HG03175 (cell line): ENCODE data around the gene NT5C1A.

Experiments
- ATAC-seq: cut with Tn5 transposase; IDR thresholded peaks from one replicate; pipeline ENCODE4 v1.9.1; 2021; ENCODE audit warnings: mild to moderate bottlenecking, moderate library complexity; ENCODE audit not compliant: unreplicated experiment

Gene NT5C1A

DNA sequence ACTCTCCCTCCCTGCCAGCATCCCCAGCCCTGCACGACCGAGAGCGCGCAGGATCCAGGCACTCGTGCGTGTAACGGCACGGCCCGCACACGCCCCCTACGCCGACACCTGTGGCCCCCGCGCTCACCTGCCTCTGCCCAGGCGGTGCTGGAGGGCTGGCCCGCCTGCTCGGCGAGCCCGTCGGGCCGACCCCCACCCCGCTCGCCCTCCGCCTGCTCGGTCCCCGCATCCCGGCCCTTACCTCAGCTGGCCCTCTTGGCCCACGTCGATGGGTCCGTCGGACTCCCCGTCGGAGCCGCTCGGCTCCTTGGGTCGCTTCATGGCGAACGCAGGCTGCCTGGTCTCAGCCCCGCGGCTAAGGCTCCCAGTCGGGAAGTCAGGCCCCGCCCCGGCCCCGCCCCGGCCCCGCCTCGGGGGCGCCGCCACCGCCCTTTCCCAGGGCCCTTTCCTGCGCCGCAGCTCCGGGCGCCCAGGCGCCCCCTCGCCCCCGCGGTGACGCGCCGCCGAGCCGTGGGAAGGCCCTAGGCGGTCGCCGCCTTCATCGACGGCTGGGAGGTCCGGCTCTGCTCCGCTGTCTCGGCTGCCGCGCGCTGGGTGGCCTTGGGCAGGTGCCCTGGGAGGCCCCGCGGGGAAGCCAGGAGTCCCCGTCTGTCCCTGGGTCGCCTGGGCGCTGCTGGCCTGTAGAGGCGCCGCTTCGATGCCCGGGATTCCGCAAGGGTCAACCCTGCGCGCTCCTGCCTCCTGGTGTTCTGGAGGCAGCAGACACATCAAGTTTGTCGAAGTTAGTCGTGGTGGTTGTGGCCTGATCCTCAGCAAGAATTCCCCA, 32.4 kb downstream of the NT5C1A start, which contains the start of gene HEYL:
HEYL (minus strand) TSS at position 339 of the 826 bp plus-strand sequence; CDS start at position 321, 18 bp downstream.
- no peak for ATAC-seq

DNA sequence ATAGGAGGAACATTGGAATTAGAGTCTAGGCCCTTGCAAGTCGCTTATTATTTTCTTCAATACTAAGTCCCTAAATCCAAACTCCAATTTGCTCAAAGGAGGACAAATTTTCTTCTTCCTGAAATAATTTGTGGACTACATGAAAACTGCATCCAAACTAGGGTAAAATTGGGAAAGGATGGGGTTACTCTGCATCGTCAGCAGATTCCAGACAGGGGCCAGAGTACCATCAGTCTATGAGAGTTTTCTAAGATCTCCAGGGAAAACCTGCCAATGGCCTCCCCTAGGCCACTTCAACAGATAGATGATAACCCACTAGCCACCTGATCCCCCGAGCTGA, 33.0 kb downstream of the NT5C1A start:
- no peak for ATAC-seq

DNA sequence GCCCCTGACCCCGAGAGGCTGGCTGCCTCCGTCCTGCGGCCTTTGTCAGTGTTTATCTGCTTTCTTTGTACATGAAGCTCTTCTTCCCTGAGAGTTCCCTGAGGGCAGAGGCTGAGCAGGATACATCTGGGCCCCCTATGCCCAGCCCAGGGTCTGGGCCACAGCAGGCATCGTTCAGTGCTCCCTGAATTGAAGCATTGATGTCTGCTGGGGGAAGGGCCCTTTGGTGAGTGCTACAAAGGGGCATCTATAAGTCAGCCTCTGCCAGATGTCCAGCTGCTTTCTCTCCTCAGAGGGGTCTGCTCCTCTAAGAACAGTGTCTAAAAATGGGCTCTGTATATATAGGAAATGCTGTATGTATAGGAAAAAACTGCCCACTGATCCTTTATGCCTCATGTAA, 34.5 kb downstream of the NT5C1A start:
- no peak for ATAC-seq

DNA sequence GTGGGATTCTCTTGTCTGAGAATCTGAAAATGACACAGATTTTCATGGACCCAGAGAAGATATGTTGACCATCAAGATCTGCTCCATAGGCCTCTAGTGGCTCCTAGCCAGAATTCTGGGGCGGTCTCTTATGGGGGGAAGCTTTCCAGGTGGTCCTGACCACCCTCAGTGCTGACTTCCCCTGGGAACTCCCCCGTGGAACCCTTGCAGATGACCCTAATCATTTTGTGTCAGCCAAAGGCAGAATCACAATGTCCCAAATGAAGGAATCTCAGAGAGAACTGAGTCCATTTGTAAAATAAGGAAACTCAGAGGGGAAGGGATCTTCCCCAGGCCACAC, 36.1 kb downstream of the NT5C1A start:
- no peak for ATAC-seq

DNA sequence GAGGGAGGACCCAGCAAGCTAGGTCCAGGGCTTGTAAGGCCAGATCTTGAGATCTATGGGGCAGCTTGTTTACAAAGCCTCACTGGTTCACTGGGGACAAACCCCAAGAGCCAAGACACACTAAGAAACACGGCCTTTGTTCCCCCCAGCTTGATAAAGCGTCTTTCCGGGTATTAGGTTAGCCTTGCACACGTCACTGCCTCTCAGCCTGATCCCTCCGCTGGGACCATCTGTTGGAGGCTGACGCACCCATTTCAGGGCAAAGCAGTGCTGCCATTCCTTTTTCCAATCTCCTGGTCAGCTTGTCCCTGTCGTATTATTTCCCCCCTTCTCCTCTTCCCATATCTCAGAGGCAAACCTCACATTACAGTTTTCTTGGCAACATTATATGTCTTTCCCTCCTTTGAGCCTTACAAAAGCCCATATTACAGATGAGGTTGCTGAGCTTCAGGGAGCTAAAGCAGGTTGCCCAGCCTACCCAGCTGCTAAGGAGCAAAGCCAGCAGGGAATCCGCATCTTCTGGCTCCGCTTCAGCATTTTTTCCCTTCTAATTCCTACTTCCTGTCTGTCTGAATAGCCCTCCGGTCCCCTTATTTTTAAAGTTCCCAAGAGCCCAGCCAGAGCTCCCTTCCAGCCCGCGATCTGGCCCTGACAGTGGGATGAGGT, 36.6 kb downstream of the NT5C1A start:
- ATAC-seq: no peak

DNA sequence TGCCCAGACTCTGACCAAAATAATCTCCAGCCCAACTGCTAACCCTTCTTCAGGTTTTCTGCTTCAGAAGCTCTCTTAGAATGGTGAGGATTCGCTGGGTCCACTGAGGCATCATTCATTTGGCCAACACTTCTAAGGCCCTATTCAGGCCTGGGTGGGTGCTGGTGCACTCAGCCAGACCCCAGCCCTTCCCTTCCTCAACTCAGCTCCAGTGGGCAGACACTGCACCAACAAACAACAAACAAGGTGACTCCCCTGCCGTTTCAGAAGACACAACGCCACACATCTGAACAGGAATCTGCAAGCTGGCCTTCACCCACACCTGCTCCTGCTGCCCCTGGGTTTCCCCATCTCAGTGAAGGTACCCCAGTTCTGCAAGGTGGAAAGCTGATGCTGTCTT, 38.5 kb downstream of the NT5C1A start:
- ATAC-seq: no peak

DNA sequence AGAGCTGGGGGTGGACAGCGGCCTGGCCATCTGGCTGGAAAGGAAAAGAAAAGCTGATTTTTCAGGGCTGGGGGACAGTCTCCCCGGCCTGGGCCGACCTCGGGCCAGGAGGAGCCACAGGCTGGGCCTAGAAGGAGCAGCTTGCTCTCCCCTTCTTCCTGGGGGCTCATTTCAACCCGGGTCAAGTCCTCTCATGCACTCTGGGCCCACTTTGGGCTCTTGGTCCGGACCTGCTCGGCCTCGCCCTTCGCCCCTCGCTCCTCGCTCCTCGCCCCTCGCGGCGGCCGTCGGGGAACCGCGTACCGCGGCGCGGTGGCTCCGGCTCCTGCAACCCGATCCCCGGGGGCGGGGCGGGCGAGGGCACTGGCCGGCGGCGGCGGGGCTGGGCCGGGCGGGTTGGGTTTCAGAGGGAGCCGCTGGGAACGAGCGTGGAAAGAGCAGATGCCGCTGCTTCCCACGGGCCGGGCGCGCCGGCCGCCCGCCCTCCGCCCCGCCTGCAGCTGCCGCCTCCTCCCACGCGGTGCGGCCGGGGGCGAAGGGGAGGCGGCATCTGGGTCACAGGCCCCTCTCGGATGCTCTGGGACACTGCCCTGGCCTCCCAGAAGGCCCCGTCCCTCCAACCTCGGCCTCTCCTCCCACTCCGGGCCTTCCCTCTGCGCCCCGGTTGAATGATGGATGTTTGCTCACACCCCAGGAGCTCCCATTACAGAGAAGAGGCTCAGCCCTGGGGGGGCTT, 39.1 kb downstream of the NT5C1A start:
- no peak for ATAC-seq

DNA sequence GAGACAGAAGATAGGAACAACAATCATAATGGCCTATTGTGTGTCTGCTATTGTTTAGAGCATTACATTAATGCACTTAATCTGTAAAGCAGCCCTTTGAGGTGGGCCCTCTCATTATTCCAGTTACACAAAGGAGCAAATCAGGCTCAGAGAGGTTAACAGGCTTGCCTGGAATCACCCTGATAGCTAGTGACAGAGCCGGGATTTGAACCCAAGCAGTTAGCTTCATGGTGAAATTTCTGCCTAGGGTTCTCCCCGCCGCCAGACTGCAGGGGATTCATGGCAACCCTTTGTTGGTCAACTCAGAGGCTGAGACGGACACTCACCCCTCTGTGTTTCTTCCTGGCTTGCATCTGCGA, 39.6 kb downstream of the NT5C1A start:
- ATAC-seq: no peak

DNA sequence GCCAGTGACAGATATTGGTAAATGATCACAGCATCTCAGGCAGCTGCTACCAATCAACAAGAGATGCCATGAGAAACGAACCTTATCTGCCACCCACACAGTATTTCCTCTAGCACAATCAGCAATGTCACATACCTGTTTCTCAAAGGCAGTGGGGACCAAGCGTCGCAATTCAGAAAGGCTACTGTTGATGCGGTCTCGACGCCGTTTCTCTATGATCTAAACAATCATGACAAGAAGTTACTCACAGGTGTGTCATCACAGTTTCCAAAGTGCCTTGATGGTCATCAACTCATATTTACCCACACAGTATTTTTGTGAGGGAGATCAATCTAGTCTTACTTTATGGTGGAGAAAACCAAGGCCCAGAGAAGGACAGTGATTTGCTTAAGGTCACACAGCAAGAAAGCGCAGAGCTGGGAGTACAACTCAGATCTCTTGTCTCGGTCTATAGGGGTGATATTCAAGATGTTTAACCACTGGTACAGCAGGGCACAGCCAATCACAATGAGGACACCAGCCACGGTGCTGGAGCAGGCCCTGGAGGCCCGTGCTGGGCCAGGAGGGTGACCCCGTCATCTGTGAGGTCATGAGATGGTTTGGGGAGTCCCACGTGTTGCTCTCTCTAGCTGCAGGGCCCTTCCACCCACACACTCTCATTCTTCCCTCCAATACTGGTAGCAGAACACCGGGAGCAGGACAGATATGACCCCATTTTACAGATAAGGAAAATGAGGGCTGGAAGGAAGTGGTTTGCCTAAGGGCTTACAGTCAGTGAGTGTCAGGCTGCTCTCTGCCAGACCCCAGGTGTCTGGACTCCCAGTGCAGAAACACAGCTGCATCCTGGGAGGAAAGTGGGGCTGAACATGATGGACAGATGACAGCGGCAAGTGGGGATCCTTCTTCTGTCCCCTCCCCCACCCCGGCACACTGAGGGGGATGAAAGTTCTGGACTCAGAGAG, 40.3 kb downstream of the NT5C1A start:
- no peak for ATAC-seq

DNA sequence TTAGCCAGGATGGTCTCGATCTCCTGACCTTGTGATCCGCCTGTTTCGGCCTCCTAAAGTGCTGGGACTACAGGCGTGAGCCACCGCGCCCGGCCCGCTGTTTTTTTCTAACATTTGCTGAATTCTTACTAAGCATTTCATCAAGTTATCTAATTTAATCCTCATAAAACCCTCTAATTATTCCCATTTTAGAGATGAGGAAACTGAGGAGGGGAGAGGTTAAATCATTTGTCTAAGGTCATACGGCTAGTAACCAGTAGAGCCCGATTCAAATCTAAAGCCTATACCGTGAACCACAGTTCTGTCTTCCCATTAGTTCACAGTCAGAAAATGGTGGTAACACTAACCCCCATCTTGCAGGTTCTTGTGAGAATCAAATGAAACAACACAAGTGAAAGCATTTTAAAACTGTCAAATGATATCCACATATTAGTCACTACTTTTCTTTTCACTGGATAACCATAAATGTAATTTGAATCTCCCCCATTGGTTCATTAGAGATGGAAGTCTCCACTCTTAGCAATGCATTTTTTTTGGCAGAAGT, 43.0 kb downstream of the NT5C1A start:
- no peak for ATAC-seq

DNA sequence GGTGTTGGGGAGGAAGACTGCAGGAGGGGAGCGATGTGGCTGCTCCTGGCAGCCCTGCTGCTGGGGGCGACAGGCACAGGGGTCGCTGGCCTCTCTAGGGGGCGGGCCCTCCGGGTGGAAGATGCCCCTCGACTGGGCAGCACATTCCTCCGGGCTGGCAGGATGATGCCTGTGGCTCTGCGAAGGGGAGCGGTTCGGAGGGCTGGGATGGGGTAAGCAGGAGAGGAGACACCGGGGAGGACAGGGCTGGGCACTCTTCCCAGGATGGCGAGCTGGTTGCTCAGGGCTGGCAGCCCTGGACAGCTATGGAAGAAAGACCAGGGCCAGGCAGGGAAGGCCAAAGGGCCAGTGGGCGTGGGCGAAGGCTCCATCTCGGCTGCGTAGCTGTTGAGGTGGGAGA, 45.3 kb downstream of the NT5C1A start:
- ATAC-seq: no peak

DNA sequence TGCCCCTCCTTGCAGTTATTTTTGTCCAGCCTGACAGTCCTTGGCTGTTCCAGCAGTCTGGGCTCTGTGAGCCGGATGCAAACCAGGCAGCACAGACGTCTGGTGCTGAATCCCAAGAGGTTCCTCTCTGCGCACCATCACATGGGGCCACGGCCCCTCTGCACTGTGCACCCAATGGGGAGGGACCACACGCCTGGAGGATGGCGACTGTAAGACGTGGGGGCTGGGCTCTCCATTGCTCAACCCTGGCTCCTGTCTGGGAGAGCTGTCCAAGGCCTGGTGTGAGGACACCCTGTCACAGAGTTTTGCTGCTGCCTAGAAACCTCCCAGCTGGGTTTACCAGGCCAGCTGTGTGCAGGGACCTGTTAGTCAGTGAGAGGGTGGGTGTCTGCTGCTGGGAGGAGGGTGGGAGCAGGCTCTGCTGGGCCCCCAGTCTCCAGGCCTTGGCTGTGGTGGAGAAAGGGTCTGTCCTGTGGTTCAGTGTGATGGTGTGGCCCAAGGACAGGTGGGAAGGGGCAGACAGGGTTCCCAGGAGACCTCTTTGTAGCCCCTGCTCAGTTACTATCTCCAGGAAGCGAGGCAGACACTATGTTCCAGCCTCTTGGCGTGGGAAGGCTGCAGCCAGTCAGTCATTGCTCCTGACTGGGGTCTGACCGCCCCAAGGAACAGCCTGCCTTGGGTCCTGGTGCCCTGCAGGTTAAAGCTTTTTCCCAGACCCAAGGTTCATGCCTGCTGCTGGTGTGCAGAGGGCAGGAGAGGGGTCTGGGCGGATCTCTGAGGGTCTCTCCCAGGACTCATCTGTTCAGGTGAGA, 46.2 kb downstream of the NT5C1A start:
- no peak for ATAC-seq

DNA sequence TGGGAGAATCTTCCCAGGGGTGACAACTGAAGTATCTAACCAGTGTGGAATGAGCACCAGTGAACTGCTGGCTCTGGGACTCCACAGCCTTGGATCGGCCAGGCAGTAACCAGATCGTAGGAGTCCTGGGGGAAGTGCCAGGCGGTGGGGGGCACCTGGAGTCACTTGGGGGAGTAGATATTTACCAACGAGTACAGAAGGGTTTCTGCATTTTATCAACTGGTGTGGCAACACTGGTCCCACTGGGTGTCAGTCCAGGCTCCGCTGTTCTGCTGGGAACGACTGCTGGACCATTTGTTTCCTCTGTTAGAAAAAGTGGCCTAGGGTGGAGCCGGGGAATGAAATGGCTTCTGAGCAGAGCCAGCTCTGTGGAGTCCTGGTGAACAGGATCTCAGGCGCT, 46.9 kb downstream of the NT5C1A start:
- no peak for ATAC-seq

DNA sequence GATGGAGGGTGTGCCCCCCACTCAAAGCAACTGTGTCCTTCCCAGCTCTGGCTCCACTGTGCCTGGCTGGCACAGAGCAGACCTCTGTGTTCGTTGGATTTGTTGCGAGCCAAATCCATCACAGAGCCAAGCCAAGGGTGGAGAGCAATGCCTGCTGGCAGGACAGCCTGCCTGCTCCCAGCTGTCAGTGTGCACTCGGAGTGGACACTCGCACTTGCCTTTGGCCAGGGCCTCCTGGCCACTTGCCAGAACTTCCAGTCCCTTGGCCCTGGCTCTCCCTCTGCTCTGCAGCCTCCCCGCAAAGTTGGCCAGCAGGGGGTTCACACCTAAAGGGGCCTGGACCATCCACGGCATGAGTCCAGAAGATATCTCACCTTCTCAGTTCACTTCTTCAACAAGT, 48.9 kb downstream of the NT5C1A start:
- ATAC-seq: no peak

DNA sequence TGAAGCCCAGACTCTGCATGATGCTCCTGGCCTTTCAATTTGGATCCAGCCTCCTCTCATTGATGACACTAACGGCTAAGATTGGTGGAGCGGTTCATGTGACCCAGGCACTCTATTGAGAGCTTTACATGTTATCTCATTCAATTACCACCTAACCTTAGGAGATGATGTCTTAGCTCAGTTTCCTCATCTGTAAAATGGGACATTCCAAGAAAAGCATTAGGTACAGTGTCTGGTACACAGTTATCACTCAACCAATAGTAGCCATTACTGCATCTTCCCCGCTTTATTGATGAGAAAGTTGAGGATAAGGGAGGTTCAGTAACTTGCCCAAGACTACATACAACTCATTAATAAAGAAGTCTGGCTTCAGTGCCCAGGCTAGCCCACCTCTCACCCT, 49.5 kb downstream of the NT5C1A start:
- ATAC-seq: no peak

DNA sequence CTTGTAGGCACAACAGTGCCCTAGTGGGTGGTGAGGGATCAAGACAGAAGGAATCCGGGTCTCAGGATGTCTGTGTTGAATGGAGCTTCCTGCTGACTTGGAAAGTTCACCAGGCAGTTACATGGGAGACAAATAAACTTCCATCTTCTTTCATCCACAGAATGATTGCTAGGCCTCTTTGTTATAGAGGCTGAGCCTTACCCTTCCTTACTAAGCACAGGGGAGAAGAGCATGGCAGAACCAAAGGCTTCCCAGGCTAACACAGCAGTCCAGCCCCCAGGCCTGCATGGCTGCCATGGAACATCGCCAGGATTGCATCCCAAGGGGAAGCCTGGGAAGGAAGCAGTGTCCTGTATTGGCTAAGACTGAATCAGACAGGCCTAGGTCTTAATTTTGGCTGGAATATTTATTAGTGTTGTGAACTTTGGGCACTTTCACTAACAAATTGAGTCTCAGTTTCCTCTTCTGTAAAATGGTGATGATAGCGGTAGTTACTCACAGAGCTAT, 51.2 kb downstream of the NT5C1A start:
- ATAC-seq: no peak

DNA sequence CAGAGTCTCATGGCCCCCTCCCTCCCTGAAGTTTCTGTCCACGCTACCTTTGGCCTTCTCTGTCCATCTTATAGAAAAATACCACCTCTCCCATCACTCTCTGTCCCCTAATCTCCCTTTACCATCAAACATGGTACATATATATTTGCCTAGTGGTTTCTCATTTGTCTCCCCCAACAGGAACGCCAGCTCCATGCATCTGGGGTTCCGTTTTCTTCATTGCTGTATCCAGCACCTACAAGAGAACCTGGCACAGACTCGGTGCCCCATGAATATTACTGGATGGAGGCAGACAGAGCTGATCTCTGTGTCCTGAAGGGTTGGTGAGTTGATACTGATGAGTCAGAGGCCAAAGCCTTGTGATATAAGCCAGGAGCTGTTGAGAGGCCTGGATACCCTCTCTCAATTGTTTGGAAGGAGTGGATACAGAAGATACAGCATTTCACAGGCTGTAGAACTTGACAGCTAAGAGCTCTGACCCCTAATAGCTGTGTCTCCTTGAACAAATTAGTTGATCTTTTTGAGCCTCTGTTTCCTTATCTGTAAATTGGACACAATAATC, 54.3 kb downstream of the NT5C1A start:
- ATAC-seq: no peak

DNA sequence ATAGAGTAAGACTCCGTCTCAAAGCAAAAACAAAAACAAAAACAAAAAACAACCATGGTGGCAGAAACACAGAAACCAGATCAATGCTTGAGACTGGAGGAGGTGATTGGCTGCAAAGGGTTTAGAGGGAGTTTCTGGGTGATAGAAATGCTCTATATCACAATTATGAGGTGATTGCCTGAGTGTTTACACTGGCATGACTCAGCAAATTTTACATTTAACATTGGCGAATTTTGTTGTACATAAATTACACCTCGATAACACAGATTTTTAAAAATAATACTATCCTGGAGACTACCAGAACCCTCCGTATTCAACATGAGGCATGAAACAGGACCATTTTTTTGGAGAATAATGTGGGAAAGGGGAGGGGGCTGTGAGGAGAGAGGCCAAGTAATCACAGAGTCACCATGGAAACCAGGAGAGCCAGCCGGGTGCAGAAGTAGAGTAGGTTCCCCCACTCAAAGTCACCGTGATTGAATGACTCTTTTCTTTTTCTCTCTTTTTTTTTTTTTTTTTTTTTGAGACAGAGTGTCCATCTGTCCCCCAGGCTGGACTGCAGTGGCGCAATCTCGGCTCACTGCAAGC, 56.7 kb downstream of the NT5C1A start:
- no peak for ATAC-seq

DNA sequence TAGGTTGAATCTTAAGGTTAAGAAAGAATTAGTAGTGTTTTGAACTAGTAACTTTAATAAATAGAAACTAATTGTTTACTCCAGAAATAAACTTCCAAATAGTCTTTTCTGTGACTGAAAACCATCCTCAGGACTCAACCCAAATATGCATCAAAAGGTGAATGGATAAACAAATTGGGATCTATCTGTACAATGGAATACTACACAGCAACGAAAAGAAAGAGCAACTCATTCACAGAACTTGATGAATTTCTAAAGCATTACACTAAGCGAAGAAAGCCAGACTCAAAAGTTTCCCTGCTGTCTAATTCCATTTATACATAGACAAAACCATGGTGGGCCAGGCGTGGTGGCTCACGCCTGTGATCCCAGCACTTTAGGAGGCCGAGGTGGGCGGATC, 57.4 kb downstream of the NT5C1A start:
- ATAC-seq: no peak
